H1 (cell line): ENCODE results near the gene TPSG1. TPM values are rescaled to one million over a fixed set of nuclear protein-coding genes. Genes with fewer than 3 reads are reported as not detected.
A peak's percentile ranks its signal among the peaks of the same experiment; 100 is the strongest.

ENCODE experiments used
- CTCF ChIA-PET: fragments of 300-600 bp; sonication (Branson Sonifier 250); formaldehyde crosslinking; loops from one replicate; lab custom pipeline; 2021; ENCODE audit not compliant: partially characterized antibody; lab: Charles Lee
- POLR2A ChIA-PET: fragments of 300-600 bp; sonication (Branson Sonifier 250); formaldehyde crosslinking; loops from one replicate; lab custom pipeline; 2021; ENCODE audit warnings: inconsistent platforms; ENCODE audit not compliant: partially characterized antibody; lab: Charles Lee
- DNase-seq, 2 experiments: peaks; one replicate each; pipeline versions ENCODE4 v3.0.0 to v3.0.0-alpha.2; 2010 to 2022; ENCODE audit warnings: low spot score in 2 of 2, low read depth in 1 of 2, mixed read lengths in 1 of 2
- FAIRE-seq: peaks from 2 replicates; lab custom pipeline; 2011; peaks lifted over from hg19 to GRCh38; lab: Jason Lieb, UNC
- H2AFZ ChIP-seq: 2 replicates; pipeline ENCODE4 v1.8.1; 2012; ENCODE audit warnings: low read length, inconsistent platforms
- H2AK5ac ChIP-seq: 2 replicates; pipeline ENCODE4 v1.6.1; 2013; ENCODE audit warnings: low read depth, low read length
- H2BK120ac ChIP-seq: replicated peaks from 2 replicates; pipeline ENCODE3; 2013; ENCODE audit warnings: low read depth, low read length, inconsistent platforms
- H2BK12ac ChIP-seq: 2 replicates; pipeline ENCODE4 v1.6.1; 2013; ENCODE audit warnings: low read depth, low read length
- H2BK15ac ChIP-seq: 2 replicates; pipeline ENCODE4 v1.6.1; 2013; ENCODE audit warnings: low read length
- H2BK20ac ChIP-seq: 2 replicates; pipeline ENCODE4 v1.6.1; 2013; ENCODE audit warnings: low read length
- H2BK5ac ChIP-seq: 2 replicates; pipeline ENCODE4 v1.6.1; 2013; ENCODE audit warnings: low read depth, low read length
- H3K14ac ChIP-seq: 2 replicates; pipeline ENCODE4 v1.6.1; 2013; ENCODE audit warnings: inconsistent platforms; ENCODE audit not compliant: insufficient read length
- H3K18ac ChIP-seq: 2 replicates; pipeline ENCODE4 v1.6.1; 2013; ENCODE audit warnings: low read length; ENCODE audit errors: extremely low read depth
- H3K23ac ChIP-seq: 2 replicates; pipeline ENCODE4 v1.6.1; 2013; ENCODE audit warnings: inconsistent platforms; ENCODE audit not compliant: insufficient read length
- H3K23me2 ChIP-seq: 2 replicates; pipeline ENCODE4 v1.6.1; 2013; ENCODE audit warnings: low read depth, low read length
- H3K27ac ChIP-seq: 2 replicates; pipeline ENCODE4 v1.6.1; 2011; ENCODE audit warnings: low read depth, low read length, inconsistent platforms
- H3K27me3 ChIP-seq, 4 experiments: replicated peaks in 1 of 4; 1 replicate in 1 of 4; 2 replicates in 3 of 4; pipeline versions ENCODE4 v1.6.1 to v1.8.1; 2011 to 2013; ENCODE audit warnings: low read length in 3 of 4, mild to moderate bottlenecking in 3 of 4, inconsistent platforms in 2 of 4, mixed read lengths in 2 of 4, moderate library complexity in 1 of 4; ENCODE audit not compliant: control insufficient read depth in 3 of 4, insufficient read depth in 3 of 4; ENCODE audit errors: extremely low read depth in 1 of 4
- H3K36me3 ChIP-seq, 4 experiments: 2 replicates each; pipeline versions ENCODE4 v1.6.1 to v1.8.1; 2011 to 2013; ENCODE audit warnings: mild to moderate bottlenecking in 4 of 4, low read length in 3 of 4, moderate library complexity in 2 of 4, control low read depth in 1 of 4, inconsistent platforms in 1 of 4; ENCODE audit not compliant: insufficient read depth in 4 of 4, control insufficient read depth in 2 of 4
- H3K4ac ChIP-seq: replicated peaks from 2 replicates; pipeline ENCODE3; 2013; ENCODE audit warnings: low read length, low read depth, mixed read lengths, inconsistent platforms; ENCODE audit not compliant: insufficient read length
- H3K4me1 ChIP-seq, 4 experiments: replicated peaks in 1 of 4; 1 replicate in 1 of 4; 2 replicates in 3 of 4; pipeline versions ENCODE4 v1.6.1 to v1.8.1; 2011 to 2013; ENCODE audit warnings: low read length in 3 of 4, inconsistent platforms in 2 of 4, mixed read lengths in 1 of 4; ENCODE audit not compliant: insufficient read depth in 4 of 4, control insufficient read depth in 3 of 4
- H3K4me2 ChIP-seq, 2 experiments: 2 replicates each; pipeline versions ENCODE4 v1.6.1 to v1.8.1; 2011 to 2013; ENCODE audit warnings: low read depth in 2 of 2, low read length in 2 of 2, control low read depth in 1 of 2, inconsistent platforms in 1 of 2, mild to moderate bottlenecking in 1 of 2; ENCODE audit not compliant: insufficient read depth in 1 of 2
- H3K4me3 ChIP-seq, 4 experiments: fragments of 200-600, 300-600 bp in 1 of 4; sonication (generic), shearing (Covaris generic), sonication (Bioruptor Twin) in 1 of 4; 2 replicates each; pipeline versions ENCODE4 v1.5.1 to v1.8.1; 2011 to 2016; ENCODE audit warnings: low read length in 4 of 4, low read depth in 3 of 4, control low read depth in 2 of 4, inconsistent platforms in 2 of 4, mild to moderate bottlenecking in 2 of 4, mixed read lengths in 1 of 4, moderate library complexity in 1 of 4; ENCODE audit not compliant: insufficient read depth in 2 of 4; ENCODE audit errors: extremely low read depth in 1 of 4
- H3K56ac ChIP-seq: replicated peaks from 2 replicates; pipeline ENCODE3; 2013; ENCODE audit warnings: low read depth, mild to moderate bottlenecking, mixed read lengths, low read length, inconsistent platforms; ENCODE audit not compliant: insufficient read length
- H3K79me1 ChIP-seq: 2 replicates; pipeline ENCODE4 v1.6.1; 2013; ENCODE audit warnings: low read depth, low read length, control low read depth
- H3K79me2 ChIP-seq, 2 experiments: 2 replicates each; pipeline versions ENCODE4 v1.6.1 to v1.8.1; 2012 to 2013; ENCODE audit warnings: low read length in 2 of 2, mild to moderate bottlenecking in 2 of 2, inconsistent platforms in 1 of 2; ENCODE audit not compliant: insufficient read depth in 2 of 2, control insufficient read depth in 1 of 2
- H3K9ac ChIP-seq, 4 experiments: replicated peaks in 1 of 4; 1 replicate in 1 of 4; 2 replicates in 3 of 4; pipeline versions ENCODE4 v1.6.1 to v1.8.1; 2011 to 2013; ENCODE audit warnings: low read depth in 3 of 4, low read length in 3 of 4, control low read depth in 2 of 4, mild to moderate bottlenecking in 2 of 4, moderate library complexity in 2 of 4, inconsistent platforms in 1 of 4; ENCODE audit errors: extremely low read depth in 1 of 4
- H3K9me3 ChIP-seq, 2 experiments: 2 replicates each; pipeline versions ENCODE4 v1.6.1 to v1.8.1; 2012 to 2013; ENCODE audit warnings: mild to moderate bottlenecking in 2 of 2, moderate library complexity in 2 of 2, control low read depth in 1 of 2, inconsistent platforms in 1 of 2, low read depth in 1 of 2, low read length in 1 of 2, mixed read lengths in 1 of 2; ENCODE audit not compliant: insufficient read depth in 2 of 2
- H4K20me1 ChIP-seq, 2 experiments: replicated peaks in 1 of 2; 2 replicates each; pipeline versions ENCODE3 to v1.8.1; 2011 to 2013; ENCODE audit warnings: inconsistent platforms in 2 of 2, low read length in 2 of 2, mild to moderate bottlenecking in 1 of 2; ENCODE audit not compliant: insufficient read depth in 2 of 2, control insufficient read depth in 1 of 2
- H4K5ac ChIP-seq: 2 replicates; pipeline ENCODE4 v1.6.1; 2013; ENCODE audit warnings: low read length, low read depth, mixed read lengths, inconsistent platforms; ENCODE audit not compliant: insufficient read length
- H4K8ac ChIP-seq: 2 replicates; pipeline ENCODE4 v1.8.0; 2013; ENCODE audit warnings: mild to moderate bottlenecking, moderate library complexity, low read length, inconsistent platforms; ENCODE audit not compliant: insufficient read depth; ENCODE audit errors: extremely low read depth
- H4K91ac ChIP-seq: replicated peaks from 2 replicates; pipeline ENCODE3; 2013; ENCODE audit warnings: low read length, mixed read lengths, inconsistent platforms; ENCODE audit not compliant: insufficient read length
- BACH1 ChIP-seq: IDR thresholded peaks from 2 replicates; pipeline ENCODE4 v1.6.1; 2012; ENCODE audit warnings: low read length, improper control_type of control experiment
- CEBPB ChIP-seq: IDR thresholded peaks from 2 replicates; pipeline ENCODE4 v1.6.1; 2012; ENCODE audit warnings: low read depth, low read length
- CREB1 ChIP-seq: IDR thresholded peaks from 2 replicates; pipeline ENCODE4 v1.6.1; 2012; ENCODE audit warnings: inconsistent platforms
- KDM1A ChIP-seq: fragments of 200-600, 300-600 bp; sonication (generic); IDR thresholded peaks from 2 replicates; pipeline ENCODE4 v1.7.1; 2016; ENCODE audit warnings: mild to moderate bottlenecking, low read length, borderline replicate concordance
- KDM5A ChIP-seq: fragments of 200-600 bp; IDR thresholded peaks from 2 replicates; pipeline ENCODE4 v1.7.1; 2012; ENCODE audit warnings: mild to moderate bottlenecking, low read length, inconsistent platforms, mixed read lengths
- NRF1 ChIP-seq: IDR thresholded peaks from 2 replicates; pipeline ENCODE4 v1.6.1; 2011; ENCODE audit warnings: mild to moderate bottlenecking, low read depth, low read length, improper control_type of control experiment
- RFX5 ChIP-seq: IDR thresholded peaks from 2 replicates; pipeline ENCODE4 v1.6.1; 2011; ENCODE audit warnings: low read depth, low read length, improper control_type of control experiment, borderline replicate concordance
- RXRA ChIP-seq: IDR thresholded peaks from 2 replicates; pipeline ENCODE4 v1.6.1; 2011; ENCODE audit warnings: low read depth, mild to moderate bottlenecking, low read length, moderate library complexity; ENCODE audit not compliant: insufficient read depth
- TAF1 ChIP-seq: IDR thresholded peaks from 2 replicates; pipeline ENCODE4 v1.6.1; 2011; ENCODE audit warnings: mild to moderate bottlenecking, low read depth, low read length
- WGBS, 2 experiments: shearing (Covaris generic) in 1 of 2; methylation state at CpG; one replicate each; pipeline versions ENCODE4 v1.1.6 to v1.1.7; 2013 to 2015; ENCODE audit warnings: low lambda C conversion rate in 2 of 2, mixed read lengths in 2 of 2, inconsistent platforms in 1 of 2, low coverage in 1 of 2, missing lambda C conversion rate in 1 of 2; ENCODE audit not compliant: insufficient replicate concordance in 2 of 2, insufficient coverage in 1 of 2, insufficient read length in 1 of 2; ENCODE audit errors: extremely low coverage in 1 of 2, missing lambda C conversion rate in 1 of 2; 5-methylcytosine and 5-hydroxymethylcytosine counted together
- polyA plus RNA-seq, 7 experiments: library from polyadenylated mRNA; depleted of rRNA in 3 of 7; stranded (reverse) in 5 of 7; unstranded in 2 of 7; fragments of >200 nt in 5 of 7; fragments of 200-250 nt in 2 of 7; gene quantifications; 1 replicate in 5 of 7; 2 replicates in 1 of 7; 4 replicates in 1 of 7; pipeline versions ENCODE4 v1.2.1 to v1.2.3, GENCODE V29; 2011 to 2013; ENCODE audit warnings: missing spikeins in 2 of 7, mixed read lengths in 2 of 7
- total RNA-seq: library from RNA; stranded (reverse); fragmentation: NEBNext Ultra II Directional; extraction: Animal tissue kit (Norgen Biotek cat#: 25700); gene quantifications from 2 replicates; pipeline ENCODE4 v1.2.1, GENCODE V29; 2021
- TF ChIP-seq, protein P1 (sequence below): IDR thresholded peaks from 2 replicates; pipeline ENCODE4 v1.6.1; 2012; ENCODE audit warnings: inconsistent platforms

TPSG1 gene
- total and polyA plus RNA-seq, 2 of the 8 experiments (the other 6 are each of a cell fraction or from before 2014, with no cell fraction given) = not detected

DNA sequence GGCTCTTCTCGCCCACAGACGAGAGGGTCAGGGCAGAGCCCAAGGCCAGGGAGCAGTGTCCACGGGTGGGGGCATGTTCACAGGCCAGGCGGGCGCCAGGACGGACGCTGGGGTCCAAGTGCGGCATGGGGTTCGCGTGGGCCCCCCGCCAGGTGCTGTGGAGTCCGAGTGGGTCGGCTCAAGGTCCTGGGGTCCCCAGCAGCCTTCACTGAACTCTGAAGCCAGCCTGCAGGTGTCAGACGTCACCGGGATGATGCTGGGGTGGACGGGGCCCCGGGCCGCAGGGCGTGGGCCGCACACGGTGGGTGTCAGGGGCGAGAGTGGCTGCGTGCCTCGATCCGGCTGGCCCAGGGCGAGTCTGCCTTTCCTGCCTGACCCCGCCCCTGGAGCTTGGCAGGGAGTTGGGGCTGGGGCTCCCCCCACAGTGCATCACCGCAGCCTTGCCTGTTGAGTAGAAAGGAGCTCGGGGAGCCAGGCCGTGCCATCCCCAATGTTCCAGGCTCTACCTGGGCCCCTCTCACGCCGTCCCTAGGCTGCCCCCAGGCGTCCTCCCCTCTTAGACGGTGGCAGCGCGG lies 53.1 kb downstream of the TPSG1 start:
- Histone ChIP-seq H2AK5ac (no peak overlapping the region), H2BK5ac (no peak overlapping the region), H3K14ac (no peak overlapping the region), H4K8ac (peak overlapping the region; percentile 3; the same call in 1 of the 2 replicates), H3K4me2 (no peak overlapping the region), H3K79me1 (peaks cover 12% of the 10 kb centered on the region), H2AFZ (no peak overlapping the region), H2BK20ac (no peak overlapping the region), H4K5ac (no peak overlapping the region), H2BK120ac (no peak overlapping the region), H3K23me2 (no peaks in the 10 kb centered on the region), H2BK12ac (no peak overlapping the region), H3K23ac (no peak overlapping the region), H3K9me3 (no peaks in the 10 kb centered on the region), H3K56ac (no peak overlapping the region), H3K79me2 (peaks cover 0 to 8% of the 10 kb centered on the region in 2 experiments; a peak in 1 of 4 replicates), H3K18ac (no peak overlapping the region), H3K36me3 (no peaks in the 10 kb centered on the region), H3K27me3 (no peaks in the 10 kb centered on the region), H4K91ac (no peak overlapping the region), H3K4me1 (peaks cover 0 to 4% (median under 1%) of the 10 kb centered on the region in 4 experiments; a peak in 1 of 7 replicates), H3K4me3 (no peak overlapping the region), H3K27ac (no peak overlapping the region), H2BK15ac (no peak overlapping the region), H3K9ac (no peak overlapping the region), H4K20me1 (peaks cover 6 to 30% of the 10 kb centered on the region in 2 experiments), H3K4ac (no peak overlapping the region)
- FAIRE-seq (no peak), DNase-seq (no peak)
- ChIA-PET POLR2A (interaction anchor here (0.6 to 1.1 kb wide), 3 partner anchors 9 to 13 kb away, joined by 3 to 4 read pairs (median 3); no protein-coding TSS in a partner anchor), CTCF (interaction anchor here (0.9 to 1.8 kb wide), 3 partner anchors 8 to 52 kb away, joined by 3 to 8 read pairs (median 3); no protein-coding TSS in a partner anchor)
- WGBS, 2 experiments = 92% methylated on average over 16 of the region's 36 CpGs; no CpG with 5 or more reads in 1 of the 2 experiments
- TF ChIP-seq RXRA (no peak), BACH1 (no peak), KDM5A (no peak), CREB1 (no peak), KDM1A (no peak), RFX5 (no peak), NRF1 (no peak), TAF1 (no peak), CEBPB (no peak)
- TF ChIP-seq, protein P1, sequence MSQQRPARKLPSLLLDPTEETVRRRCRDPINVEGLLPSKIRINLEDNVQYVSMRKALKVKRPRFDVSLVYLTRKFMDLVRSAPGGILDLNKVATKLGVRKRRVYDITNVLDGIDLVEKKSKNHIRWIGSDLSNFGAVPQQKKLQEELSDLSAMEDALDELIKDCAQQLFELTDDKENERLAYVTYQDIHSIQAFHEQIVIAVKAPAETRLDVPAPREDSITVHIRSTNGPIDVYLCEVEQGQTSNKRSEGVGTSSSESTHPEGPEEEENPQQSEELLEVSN = no peak
